DMS79 (cell line): ENCODE results near the gene SLX4.

ENCODE experiments used
- DNase-seq: peaks from one replicate; lab custom pipeline; 2025; lab: John Stamatoyannopoulos, UW

SLX4 gene

GRCh38 chr16:3601614-3602319 lies 9.6 kb downstream of the SLX4 start:
- DNase-seq, result no peak

- no peak for DNase-seq
Measured at GRCh38 chr16:3599922-3600321, 11.5 kb downstream of the SLX4 start.

GRCh38 chr16:3599121-3599520 lies 12.3 kb downstream of the SLX4 start:
- DNase-seq, result no peak

GRCh38 chr16:3598236-3598635 lies 13.2 kb downstream of the SLX4 start:
- DNase-seq, result no peak

- no peak for DNase-seq
Measured at GRCh38 chr16:3597676-3598075, 13.7 kb downstream of the SLX4 start.

GRCh38 chr16:3597226-3597625 lies 14.2 kb downstream of the SLX4 start:
- DNase-seq, result no peak

GRCh38 chr16:3596101-3596861 lies 15.1 kb downstream of the SLX4 start:
- no peak for DNase-seq

GRCh38 chr16:3595521-3596021 lies 15.8 kb downstream of the SLX4 start:
- no peak for DNase-seq

- DNase-seq, result no peak
Measured at GRCh38 chr16:3595110-3595486, 16.3 kb downstream of the SLX4 start.

- no peak for DNase-seq
Measured at GRCh38 chr16:3594316-3595109, 16.9 kb downstream of the SLX4 start.

- no peak for DNase-seq
Measured at GRCh38 chr16:3592559-3592958, 18.8 kb downstream of the SLX4 start.

GRCh38 chr16:3591991-3592390 lies 19.4 kb downstream of the SLX4 start:
- no peak for DNase-seq

- DNase-seq, result no peak
Measured at GRCh38 chr16:3591436-3591803, 20.0 kb downstream of the SLX4 start.

- DNase-seq, result no peak
Measured at GRCh38 chr16:3590736-3591435, 20.5 kb downstream of the SLX4 start.

- DNase-seq, result no peak
Measured at GRCh38 chr16:3589991-3590701, 21.3 kb downstream of the SLX4 start.

- DNase-seq, result no peak
Measured at GRCh38 chr16:3589441-3589921, 21.9 kb downstream of the SLX4 start.

- DNase-seq, result no peak
Measured at GRCh38 chr16:3589001-3589400, 22.4 kb downstream of the SLX4 start.

- DNase-seq, result no peak
Measured at GRCh38 chr16:3587547-3588110, 23.8 kb downstream of the SLX4 start.

- DNase-seq, result no peak
Measured at GRCh38 chr16:3584412-3584811, 27.0 kb downstream of the SLX4 start.

GRCh38 chr16:3583303-3584038 lies 27.9 kb downstream of the SLX4 start:
- no peak for DNase-seq
